OCI-LY7 (cell line): Measurements from ENCODE around the gene SV2C. TPM values are rescaled to one million over a fixed set of nuclear protein-coding genes. Genes with fewer than 3 reads are reported as not detected.

Experiments
- BruUV-seq: library from RNA; stranded (reverse); fragments of 400-500 nt; replicated peaks from 2 replicates; lab custom pipeline; 2021; lab: Mats Ljungman, UMichigan
- CTCF ChIA-PET: fragments of 300-600 bp; sonication (Branson Sonifier 250); formaldehyde crosslinking; loops from one replicate; lab custom pipeline; 2022; ENCODE audit warnings: antibody characterized with exemption; ENCODE audit not compliant: unreplicated experiment; lab: Charles Lee
- POLR2A ChIA-PET: fragments of 300-600 bp; sonication (Branson Sonifier 250); formaldehyde crosslinking; loops from one replicate; lab custom pipeline; 2022; ENCODE audit warnings: antibody characterized with exemption; lab: Charles Lee
- DNase-seq: peaks from one replicate; pipeline ENCODE4 v3.0.0-alpha.2; 2015; ENCODE audit warnings: low spot score
- H2AFZ ChIP-seq: fragments of 200-600 bp; sonication (generic), shearing (Covaris generic); 2 replicates; pipeline ENCODE4 v1.6.1; 2014; ENCODE audit warnings: mild to moderate bottlenecking, antibody characterized with exemption, low read length, moderate library complexity
- H3K27ac ChIP-seq: fragments of 200-600 bp; sonication (generic); 2 replicates; pipeline ENCODE4 v1.5.1; 2014; ENCODE audit warnings: mixed run types, low read depth, mild to moderate bottlenecking, moderate library complexity, low read length, inconsistent platforms; ENCODE audit not compliant: poor library complexity, severe bottlenecking
- H3K36me3 ChIP-seq: fragments of 200-600 bp; sonication (generic); 2 replicates; pipeline ENCODE4 v1.6.1; 2014; ENCODE audit warnings: mild to moderate bottlenecking, antibody characterized with exemption, low read length, moderate library complexity, mixed read lengths; ENCODE audit not compliant: insufficient read depth
- H3K4me1 ChIP-seq: fragments of 200-600 bp; sonication (generic); 2 replicates; pipeline ENCODE4 v1.5.1; 2014; ENCODE audit warnings: mild to moderate bottlenecking, low read length; ENCODE audit not compliant: insufficient read depth, poor library complexity, severe bottlenecking
- H3K4me2 ChIP-seq: fragments of 200-600 bp; sonication (generic); 2 replicates; pipeline ENCODE4 v1.6.1; 2014; ENCODE audit warnings: mild to moderate bottlenecking, low read length
- H3K4me3 ChIP-seq: fragments of 200-600 bp; sonication (generic); 2 replicates; pipeline ENCODE4 v1.5.1; 2014; ENCODE audit warnings: mild to moderate bottlenecking, low read depth, low read length; ENCODE audit not compliant: poor library complexity, severe bottlenecking
- H3K79me2 ChIP-seq: fragments of 200-600 bp; sonication (generic); 2 replicates; pipeline ENCODE4 v1.6.1; 2016; ENCODE audit warnings: low read depth, mild to moderate bottlenecking, low read length, moderate library complexity, mixed read lengths; ENCODE audit not compliant: insufficient read depth
- H3K9me2 ChIP-seq: fragments of 200-600 bp; sonication (generic); 2 replicates; pipeline ENCODE4 v1.6.1; 2016; ENCODE audit warnings: mild to moderate bottlenecking, low read length, mixed read lengths; ENCODE audit not compliant: insufficient read depth
- H3K9me3 ChIP-seq: fragments of 200-600 bp; sonication (generic); 2 replicates; pipeline ENCODE4 v1.6.1; 2014; ENCODE audit warnings: mild to moderate bottlenecking, mixed run types, low read length, mixed read lengths
- H4K20me1 ChIP-seq: fragments of 200-600 bp; sonication (generic); 2 replicates; pipeline ENCODE4 v1.6.1; 2014; ENCODE audit warnings: mild to moderate bottlenecking, antibody characterized with exemption, low read length, moderate library complexity, mixed read lengths; ENCODE audit not compliant: insufficient read depth
- CTCF ChIP-seq: fragments of 200-600 bp; sonication (generic); conservative IDR thresholded peaks from 2 replicates; pipeline ENCODE4 v1.5.1; 2014; ENCODE audit warnings: mild to moderate bottlenecking, antibody characterized with exemption, low read length, moderate library complexity, mixed read lengths
- EZH2phosphoT487 ChIP-seq: fragments of 200-600 bp; sonication (generic); IDR thresholded peaks from 2 replicates; pipeline ENCODE4 v1.6.1; 2018; ENCODE audit warnings: low read depth, borderline replicate concordance, mild to moderate bottlenecking, mixed run types, antibody characterized with exemption, low read length, moderate library complexity, mixed read lengths
- intact Hi-C: fragments of 100-400 bp; cut with micrococcal nuclease; formaldehyde crosslinking; loops from one replicate; pipeline ENCODE4 v1.10.0; 2022; ENCODE audit not compliant: unreplicated experiment
- total RNA-seq, 2 experiments: library from RNA; depleted of rRNA in 1 of 2; stranded (reverse); fragments of >200 nt in 1 of 2; shearing (Covaris generic) in 1 of 2; gene quantifications; 2 replicates each; pipeline ENCODE4 v1.2.3, GENCODE V29; 2014 to 2022

SV2C gene
- total RNA-seq, 2 experiments from 2014 or later = not detected

DNA sequence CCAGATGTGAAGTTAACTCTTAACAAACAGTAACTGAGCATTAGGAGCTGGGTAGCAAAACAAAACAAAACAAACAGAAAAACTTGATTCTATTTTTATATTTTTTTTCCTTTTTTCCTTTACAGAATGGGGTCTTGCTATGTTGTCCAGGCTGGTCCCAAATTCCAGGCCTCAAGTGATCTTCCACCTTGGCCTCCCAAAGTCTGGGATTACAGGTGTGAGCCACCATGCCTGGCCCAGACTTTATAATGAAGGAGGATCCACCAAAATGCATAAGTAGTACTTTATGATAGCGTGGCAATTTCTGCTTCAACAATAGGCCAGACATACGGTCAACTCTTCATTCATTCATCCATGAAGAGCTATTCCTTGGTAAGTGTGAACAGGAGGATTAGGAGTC is 314.0 kb downstream of the SV2C start:
- no peak overlapping the region for H3K4me2 ChIP-seq
- H2AFZ ChIP-seq = no peak overlapping the region
- no peak overlapping the region for H3K27ac ChIP-seq
- TF ChIP-seq CTCF = no peak
- no peak for TF ChIP-seq EZH2phosphoT487
- H3K36me3 ChIP-seq = no peaks in the 10 kb centered on the region
- intact Hi-C loops = no loop called here
- BruUV-seq = no TSS peak
- no peaks in the 10 kb centered on the region for H3K79me2 ChIP-seq
- H4K20me1 ChIP-seq = no peaks in the 10 kb centered on the region
- H3K9me3 ChIP-seq = no peaks in the 10 kb centered on the region
- H3K9me2 ChIP-seq = no peaks in the 10 kb centered on the region
- H3K4me1 ChIP-seq = peaks cover 20% of the 10 kb centered on the region
- ChIA-PET CTCF (no interaction called here), POLR2A (interaction anchor here (0.5 to 3.4 kb wide), 3 partner anchors 11 to 77 kb away, joined by 3 to 16 read pairs (median 5); no protein-coding TSS in a partner anchor)
- H3K4me3 ChIP-seq = no peak overlapping the region
- DNase-seq = no peak

GRCh38 chr5:76399268-76399667 is 316.1 kb downstream of the SV2C start:
- no TSS peak for BruUV-seq
- TF ChIP-seq EZH2phosphoT487 (no peak), CTCF (no peak)
- Histone ChIP-seq H3K4me3 (no peak overlapping the region), H4K20me1 (no peaks in the 10 kb centered on the region), H2AFZ (no peak overlapping the region), H3K36me3 (no peaks in the 10 kb centered on the region), H3K27ac (no peak overlapping the region), H3K4me2 (no peak overlapping the region), H3K9me2 (no peaks in the 10 kb centered on the region), H3K79me2 (peaks cover 2% of the 10 kb centered on the region; the same call in 1 of the 2 replicates), H3K4me1 (peaks cover 24% of the 10 kb centered on the region), H3K9me3 (no peaks in the 10 kb centered on the region)
- no peak for DNase-seq
- POLR2A ChIA-PET = interaction anchor here (0.5 to 3.4 kb wide), 3 partner anchors 47 to 198 kb away, joined by 3 to 16 read pairs (median 4); no protein-coding TSS in a partner anchor
- CTCF ChIA-PET = no interaction called here
- intact Hi-C loops = no loop called here

GRCh38 chr5:76400466-76400865 is 317.3 kb downstream of the SV2C start:
- peak overlapping the region; percentile 94 for H3K27ac ChIP-seq
- intact Hi-C loops = loop anchor here (10.0 kb wide), 1 partner anchor 226 kb away; no protein-coding TSS in a partner anchor
- peaks cover 14% of the 10 kb centered on the region; the same call in 1 of the 2 replicates for H3K79me2 ChIP-seq
- H3K4me2 ChIP-seq = peak overlapping the region; percentile 84; the same call in 1 of the 2 replicates
- no peak for DNase-seq
- H3K4me1 ChIP-seq = peaks cover 36% of the 10 kb centered on the region
- no TSS peak for BruUV-seq
- POLR2A ChIA-PET = interaction anchor here (1.0 to 3.4 kb wide), 2 partner anchors 48 to 49 kb away, joined by 3 to 16 read pairs; no protein-coding TSS in a partner anchor
- CTCF ChIA-PET = interaction anchor here (1.1 kb wide), 1 partner anchor 21 kb away, joined by 3 read pairs; no protein-coding TSS in a partner anchor
- no peaks in the 10 kb centered on the region for H3K9me3 ChIP-seq
- no peaks in the 10 kb centered on the region for H3K9me2 ChIP-seq
- no peak overlapping the region for H3K4me3 ChIP-seq
- no peaks in the 10 kb centered on the region for H3K36me3 ChIP-seq
- H4K20me1 ChIP-seq = no peaks in the 10 kb centered on the region
- H2AFZ ChIP-seq = peak overlapping the region; percentile 80; the same call in 1 of the 2 replicates
- TF ChIP-seq CTCF (no peak), EZH2phosphoT487 (no peak)
